NCI-H226 (cell line): ENCODE results near the gene NBEA.
A peak's percentile ranks its signal among the peaks of the same experiment; 100 is the strongest.

ENCODE experiments used
- DNase-seq: peaks from one replicate; pipeline ENCODE4 v3.0.0-alpha.2; 2015

Gene NBEA

DNA sequence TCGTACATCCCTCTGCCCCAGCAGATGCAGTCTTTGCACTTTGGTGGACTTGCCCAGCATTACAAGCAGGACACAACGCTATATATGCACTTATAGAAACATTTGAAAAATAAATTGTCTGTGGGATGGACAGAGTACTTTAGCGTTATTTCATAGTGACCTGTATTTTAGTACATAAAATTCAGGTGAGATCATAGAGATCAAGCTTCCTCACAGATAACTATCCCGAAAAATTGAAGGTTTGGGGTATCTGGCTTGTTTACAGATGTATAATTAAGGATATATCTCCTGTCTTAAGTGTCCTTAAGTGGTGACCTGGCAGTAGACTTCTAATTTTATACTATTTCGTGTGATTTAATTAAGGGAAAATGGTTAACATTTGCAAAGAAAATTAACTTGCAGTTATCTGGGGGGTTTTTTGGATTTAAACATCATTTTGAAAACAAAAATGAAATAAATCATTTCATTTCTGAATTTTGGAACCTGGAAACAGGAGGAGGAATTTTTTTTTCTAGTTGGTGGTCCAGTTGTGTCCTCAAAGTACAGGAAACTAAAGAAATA is 535.4 kb downstream of the NBEA start:
- no peak for DNase-seq

DNA sequence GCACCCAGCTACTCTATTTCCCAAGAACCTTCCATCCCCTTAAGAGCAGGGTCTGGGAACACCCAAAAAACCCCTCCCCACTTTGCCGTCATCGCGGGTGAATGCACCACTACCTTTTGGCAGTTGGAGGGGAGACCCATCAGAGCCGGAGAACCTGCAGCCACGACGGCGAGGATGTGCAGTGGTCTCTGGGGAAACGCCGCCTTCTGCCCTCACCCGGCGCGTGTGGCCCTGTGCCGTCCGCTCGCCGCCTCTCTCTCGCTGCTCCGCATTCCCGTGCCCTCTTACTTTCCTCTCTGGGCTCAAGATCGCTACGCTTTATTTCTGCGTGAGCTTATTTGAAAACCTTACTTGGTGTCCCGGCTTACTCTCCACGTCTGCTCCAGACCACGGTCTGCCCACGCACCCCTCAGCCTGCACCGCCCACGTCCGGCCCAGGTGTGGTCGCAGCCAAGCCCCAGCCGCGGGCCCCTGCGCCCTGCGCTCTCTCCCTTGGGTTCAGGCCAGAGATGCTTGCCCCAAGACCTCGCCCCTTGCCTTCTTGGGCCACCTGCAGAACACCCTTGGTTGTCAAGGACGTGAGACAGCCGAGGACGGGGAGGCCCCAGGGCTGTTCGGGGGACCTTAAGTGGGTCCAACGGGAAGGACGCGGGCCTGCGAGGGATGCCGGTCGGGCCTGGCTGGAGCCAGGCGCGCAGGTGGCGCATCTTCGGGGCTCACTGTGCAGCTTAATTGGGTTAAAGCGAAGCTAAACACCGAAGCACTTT is 536.4 kb downstream of the NBEA start:
- no peak for DNase-seq

DNA sequence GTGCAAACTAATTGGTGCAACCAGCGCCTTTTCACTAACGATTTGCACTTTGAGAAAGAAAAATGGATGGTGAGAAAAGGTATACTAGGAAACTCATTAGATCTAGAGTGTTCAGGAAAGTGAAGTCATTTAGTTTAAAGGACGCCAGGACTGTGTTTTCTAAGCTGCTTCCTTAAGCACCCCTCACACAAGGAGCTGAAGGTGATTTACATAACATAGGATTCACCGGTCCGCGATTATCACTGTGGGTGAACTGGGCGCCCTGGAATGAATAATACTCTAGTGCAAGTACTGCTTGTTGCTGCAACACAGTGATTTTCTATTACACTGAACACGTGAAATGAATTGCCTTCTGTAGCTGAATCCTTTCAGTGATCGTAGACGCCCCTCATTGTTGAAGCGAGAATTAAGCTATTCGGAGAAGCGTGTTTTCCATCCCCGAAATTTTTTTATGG is 537.0 kb downstream of the NBEA start:
- DNase-seq = no peak

DNA sequence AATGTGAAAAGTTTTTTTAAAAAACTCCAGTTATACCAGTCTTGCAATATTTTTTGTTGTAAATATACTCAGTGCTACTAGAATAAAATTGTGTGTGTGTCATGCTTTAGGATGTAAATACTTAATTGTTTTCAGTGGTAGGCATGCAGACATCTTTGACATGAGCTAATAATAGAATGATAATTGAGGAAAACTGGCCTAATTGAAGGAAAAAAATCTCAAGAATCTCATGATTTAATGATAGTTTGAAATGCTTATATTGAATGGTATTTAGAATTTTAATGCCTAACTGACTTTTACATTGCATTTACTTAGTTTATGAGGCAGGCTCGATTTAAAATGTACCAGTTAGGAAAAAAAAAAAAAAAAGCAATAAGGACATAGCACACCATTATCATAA is 537.6 kb downstream of the NBEA start:
- DNase-seq = no peak

DNA sequence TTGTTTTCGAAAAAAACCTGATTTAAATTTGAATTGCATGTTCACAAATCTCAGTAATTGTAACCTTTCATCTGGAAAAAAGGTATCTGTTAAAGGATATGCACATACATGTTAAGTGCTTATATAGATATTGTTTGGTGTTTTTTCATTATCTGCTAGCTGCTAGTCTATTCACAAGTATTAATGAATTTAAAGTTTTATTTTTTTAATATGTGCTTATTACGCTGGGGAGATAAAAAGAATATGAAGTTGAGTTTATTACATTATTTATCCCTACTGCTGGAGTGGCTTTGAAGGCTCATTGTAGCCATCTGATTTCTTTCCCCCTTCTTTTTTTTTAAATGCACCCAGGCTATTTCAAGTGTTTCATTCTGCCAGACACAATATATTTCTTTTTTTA is 538.3 kb downstream of the NBEA start:
- no peak for DNase-seq

DNA sequence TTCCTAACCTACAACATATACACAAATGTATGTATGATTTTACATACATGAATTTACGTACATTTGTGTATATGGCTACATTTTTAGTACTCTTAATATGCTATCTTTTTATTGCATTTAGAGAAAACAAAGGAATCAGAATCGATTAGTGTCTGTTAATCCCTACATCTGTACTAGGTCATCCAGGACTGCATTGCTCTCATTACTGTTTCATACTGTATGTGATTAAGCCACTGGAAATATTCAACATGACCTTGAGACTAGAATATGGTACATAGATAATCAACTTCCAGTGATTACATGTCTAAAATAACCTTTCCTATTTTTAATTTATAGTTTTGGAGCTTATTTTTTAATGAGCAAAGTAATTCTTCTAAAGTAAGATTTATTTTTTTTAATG is 539.7 kb downstream of the NBEA start:
- DNase-seq = no peak

DNA sequence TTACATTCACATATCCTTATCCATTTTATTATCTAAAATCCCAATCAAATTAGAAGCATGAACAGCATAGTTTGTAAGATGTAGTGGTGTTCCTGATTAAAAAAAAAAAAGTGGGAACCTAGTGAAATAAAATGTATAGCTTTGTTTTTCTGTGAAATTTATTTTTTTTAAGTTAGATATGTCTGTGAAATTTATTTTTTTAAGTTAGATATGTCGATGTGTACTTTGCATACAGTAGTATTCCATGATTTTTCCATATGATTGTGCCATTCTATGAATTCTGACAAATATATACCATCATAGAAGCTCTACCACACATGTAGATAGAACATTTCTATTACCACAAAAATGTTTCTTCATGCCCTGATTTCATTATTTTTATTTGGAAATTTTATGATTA is 540.5 kb downstream of the NBEA start:
- no peak for DNase-seq

DNA sequence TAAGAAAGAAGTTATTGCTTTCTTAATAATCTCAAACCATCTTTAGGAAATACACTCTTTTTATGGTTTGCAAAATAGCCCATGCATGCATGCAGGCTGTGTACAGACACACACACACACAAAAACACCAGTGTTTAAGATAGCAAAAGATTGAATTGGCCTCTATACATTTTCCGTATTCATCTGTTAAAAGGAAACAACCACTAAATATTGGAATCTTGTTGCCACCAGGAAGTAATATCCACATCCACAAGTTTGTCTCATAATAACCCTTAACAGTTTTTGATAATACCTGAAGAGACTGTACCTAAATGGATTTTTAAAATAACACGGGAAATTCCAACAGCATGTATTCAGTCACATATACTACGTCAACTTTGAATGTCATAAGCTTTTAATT is 541.7 kb downstream of the NBEA start:
- DNase-seq = no peak

DNA sequence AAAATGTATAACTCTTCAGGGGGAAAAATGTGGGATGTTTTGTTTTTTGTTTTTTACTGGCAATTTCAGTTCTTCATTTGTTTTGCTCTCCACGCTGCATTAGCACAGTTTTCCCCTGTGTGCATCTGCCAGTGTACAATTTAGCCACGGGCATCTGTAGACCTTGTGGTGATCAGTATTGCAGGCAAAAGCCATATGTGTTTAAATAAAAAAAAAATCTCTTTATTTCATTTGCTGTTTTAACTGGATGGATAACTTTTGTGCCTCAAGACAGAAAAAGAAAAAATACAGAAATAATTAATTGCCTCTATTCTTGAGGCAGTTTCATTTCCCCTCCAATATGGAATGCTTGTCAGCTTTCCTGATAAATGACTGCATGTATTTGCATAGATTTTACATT is 542.3 kb downstream of the NBEA start:
- no peak for DNase-seq

DNA sequence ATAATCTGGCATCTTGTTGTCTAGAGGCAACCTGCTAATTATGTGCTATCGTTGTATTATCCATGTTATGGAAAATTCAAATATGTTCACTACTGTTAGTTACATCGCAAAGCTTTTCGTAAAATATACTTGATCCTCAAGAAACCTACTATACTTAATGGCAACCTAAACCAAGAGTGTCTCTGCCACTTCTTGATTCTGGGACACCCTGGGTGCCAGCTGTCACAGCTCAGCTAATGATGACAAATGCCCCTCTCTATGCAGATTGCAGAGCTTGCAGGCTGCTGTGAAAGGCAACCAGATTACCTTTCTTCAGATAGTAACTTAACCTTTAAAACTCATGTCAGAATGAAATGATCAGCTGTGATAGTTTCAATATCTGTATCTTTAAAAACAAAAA is 543.4 kb downstream of the NBEA start:
- no peak for DNase-seq

DNA sequence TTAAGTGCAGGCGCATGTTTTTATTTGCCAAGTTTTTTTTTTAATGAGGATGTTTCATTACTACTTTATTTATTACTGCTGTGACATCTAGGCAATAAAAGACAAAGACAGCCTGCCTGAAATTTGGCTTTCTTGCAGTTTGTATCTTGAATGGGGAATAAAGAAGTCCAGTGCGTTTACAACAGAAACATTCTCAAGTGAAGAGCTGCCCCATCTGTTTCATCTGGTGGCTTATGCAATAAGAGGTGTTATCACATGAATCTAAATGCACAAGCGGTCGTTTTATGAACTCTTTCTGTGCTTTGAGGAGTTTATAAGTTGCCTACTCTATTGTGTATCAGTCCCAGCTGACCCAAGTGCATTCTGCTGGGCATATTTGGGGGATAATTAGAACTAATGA is 547.0 kb downstream of the NBEA start:
- DNase-seq = no peak

DNA sequence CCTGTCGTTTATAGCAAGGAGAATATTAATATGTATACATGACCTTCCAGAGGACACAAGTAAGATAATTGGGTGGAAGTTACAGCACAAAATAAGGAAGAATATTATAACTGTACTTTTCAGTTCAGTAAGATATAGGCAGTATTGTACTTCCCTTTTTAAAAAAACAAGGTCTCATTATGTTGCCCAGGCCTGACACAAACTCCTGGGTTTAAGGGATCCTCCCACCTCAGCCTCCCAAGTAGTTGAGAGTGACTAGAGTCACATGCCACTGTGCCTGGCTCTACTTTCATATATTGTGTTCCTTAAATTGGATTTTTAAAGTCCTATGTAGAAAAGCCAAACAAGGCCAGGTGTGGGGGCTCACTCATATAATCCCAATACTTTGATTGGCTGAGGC is 553.9 kb downstream of the NBEA start:
- no peak for DNase-seq

DNA sequence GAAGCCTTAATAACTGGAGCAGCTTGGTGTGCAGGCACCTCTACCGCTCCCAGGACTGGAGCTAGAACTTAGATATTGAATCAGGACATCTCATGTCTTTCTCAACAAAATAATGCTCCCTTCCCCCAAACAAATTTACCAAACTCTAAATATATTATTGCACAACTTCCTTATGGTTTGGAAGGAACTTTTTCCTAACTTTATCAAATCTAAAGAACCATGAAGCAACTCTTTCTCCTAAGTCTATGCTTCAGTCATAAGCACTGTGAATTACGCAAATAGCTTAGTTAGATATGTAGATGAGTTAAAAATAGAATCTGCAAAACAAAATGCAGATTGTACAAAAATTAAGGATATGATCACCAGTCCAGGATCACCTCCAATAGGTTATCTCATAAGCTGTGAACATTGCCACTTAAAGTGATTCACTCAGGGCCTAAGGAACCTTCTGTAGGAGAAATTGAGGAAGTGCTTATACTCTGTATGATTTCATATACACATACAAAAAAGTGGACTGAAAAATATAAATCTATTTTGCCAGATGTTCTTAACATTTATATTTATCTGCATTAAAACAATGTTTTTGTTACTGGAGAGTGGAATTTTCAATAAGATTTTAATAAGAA is 554.8 kb downstream of the NBEA start:
- no peak for DNase-seq

DNA sequence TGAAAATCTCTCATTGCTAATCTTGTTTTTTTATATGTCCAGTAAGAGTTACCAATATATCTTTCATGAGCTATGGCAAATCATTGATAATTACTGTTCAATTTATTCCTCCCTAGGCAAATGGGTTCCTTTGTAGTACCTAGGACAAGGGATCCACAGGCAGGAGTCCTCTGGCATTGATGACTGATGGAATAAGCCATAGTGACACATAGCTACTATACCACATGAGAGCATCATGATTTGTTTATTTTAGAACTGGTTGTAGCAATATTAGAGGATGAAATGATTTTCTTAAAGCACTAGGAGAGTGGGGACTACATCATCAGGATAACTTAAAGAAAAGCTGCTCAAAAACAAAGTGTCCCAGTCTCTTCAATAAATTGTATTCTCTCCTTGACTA is 556.2 kb downstream of the NBEA start:
- DNase-seq = no peak

DNA sequence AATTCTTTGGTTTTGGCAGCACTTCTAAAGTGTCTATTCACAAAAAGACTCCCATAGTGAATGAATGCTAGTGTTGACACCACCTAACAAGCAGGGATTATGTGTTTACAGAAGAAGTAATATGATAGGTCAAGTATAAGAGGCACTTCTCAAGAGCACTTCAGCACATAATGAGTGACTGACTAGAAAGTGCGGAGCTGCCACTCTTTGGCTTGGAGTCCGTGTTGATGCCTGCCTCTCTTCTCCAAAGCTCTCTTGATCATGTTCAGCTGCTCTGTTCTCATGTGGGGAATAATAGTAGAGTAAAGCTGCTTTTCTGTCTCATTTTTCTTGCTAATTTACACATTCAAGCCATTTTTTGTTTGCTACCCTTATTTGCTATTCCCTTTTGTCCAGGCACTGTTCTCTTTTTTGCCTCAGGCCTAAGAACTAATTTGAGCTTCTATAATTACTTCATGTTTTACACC is 557.2 kb downstream of the NBEA start:
- DNase-seq = no peak

DNA sequence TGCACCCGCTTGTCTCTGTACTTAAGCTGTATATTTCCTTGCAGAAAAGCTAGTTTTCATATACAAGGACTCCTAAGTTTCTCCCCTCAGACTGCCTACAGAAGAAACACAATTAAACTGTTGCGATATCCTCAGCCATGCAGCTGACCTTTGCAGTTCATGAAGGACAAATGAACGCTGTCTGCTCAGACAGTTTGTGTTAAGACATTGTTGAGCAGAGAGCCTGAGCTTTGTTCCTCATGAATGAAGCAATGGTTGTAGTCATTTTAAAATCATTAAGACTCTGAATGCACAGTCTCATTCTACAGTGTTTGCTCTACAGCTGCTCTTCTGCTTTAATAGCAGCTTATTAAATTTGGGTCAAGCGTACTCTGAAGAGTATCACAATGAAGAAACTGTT is 557.6 kb downstream of the NBEA start:
- no peak for DNase-seq

DNA sequence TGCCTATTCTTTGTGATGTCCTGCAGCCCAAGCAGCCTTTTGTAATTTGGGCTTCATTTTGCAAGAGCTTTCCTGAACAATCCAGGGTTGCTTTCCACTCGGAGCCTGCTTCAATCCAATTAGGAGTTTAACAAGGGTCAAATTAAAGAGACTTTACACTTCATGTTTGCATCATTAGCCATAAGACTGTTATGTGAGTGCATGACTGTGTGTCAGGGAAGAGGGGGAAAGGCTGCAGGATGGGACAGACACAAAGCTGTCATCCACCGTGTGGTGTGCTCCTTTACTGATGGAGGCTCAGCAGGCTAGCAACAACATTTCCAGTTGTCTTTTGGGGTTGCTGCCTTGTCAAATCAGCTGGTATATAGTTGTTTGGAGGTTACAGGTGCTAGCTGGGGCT is 558.1 kb downstream of the NBEA start:
- no peak for DNase-seq

DNA sequence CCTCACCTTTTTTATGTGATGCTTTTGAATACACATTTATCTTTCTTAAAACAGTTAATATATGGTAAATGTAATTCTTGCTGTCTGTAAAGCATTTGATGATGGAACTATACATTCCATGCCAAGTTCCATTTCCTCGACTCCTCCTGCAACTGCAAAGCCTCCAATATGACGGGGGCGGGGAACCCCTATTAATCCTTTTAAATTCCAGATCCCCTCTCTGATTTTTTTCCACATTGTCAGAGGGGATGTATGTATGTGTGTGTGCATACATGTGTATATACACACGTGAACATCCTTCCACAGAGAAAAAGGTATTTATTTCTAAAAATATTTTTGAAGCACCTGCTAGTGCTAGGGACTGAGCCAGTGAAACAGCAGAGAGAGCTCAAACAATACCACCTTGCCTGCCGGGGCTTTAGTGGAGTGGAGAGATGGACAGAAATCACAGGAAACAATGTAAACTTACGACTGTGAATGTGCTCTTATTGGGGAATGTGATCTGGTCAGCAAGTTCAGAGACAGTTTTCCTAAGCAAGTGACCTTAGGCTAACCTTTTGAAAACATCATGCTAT is 559.7 kb downstream of the NBEA start:
- no peak for DNase-seq

DNA sequence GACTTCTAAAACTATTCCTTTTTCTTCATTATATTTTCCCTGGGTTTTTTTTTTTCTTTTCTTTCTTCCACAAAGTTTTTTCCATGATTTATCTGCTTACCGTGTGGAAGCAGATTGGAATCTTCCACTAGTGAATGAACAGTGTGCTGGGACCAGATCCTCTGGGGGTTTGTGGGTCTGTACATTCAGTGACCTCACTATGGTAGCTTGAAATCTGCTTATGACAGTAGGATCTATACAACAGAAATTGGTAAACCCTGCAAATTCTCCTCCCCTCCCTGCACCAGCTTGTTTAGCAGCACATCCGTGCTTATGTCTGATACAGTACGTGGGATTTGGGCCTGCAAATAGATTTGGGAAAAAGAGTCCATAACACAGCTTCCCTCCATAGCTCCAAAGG is 560.4 kb downstream of the NBEA start:
- DNase-seq = no peak

DNA sequence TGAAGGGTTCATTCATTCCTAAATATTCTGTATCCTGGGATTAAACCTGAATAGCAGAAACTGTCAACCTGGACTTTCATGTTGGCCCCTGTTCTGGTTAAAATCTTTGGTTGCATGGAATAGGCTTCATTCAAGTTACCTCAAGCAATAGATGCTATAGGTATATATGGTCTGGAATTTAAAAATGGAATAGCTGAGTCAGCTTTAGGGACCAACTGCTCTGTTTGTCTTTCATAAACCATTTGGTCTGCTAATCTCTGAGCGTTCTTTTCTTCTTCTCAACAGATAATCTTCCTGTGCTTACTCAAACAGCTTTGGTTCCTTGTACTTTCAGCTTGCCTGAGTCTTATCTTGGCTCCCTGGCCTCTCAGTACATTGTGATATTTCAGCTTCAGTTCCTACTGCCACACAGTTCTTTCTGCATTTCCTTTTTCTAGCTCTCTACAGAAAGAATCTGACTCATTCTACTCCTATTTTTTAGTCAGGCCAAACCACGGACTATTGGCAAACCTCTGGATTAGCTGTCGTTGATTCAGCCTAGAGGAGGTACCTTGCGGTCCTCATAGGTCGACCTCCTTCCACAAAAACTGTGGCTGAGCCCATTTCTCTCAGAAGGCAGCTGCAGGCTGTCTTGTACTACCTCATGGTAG is 570.3 kb downstream of the NBEA start:
- peak; percentile 89 for DNase-seq

DNA sequence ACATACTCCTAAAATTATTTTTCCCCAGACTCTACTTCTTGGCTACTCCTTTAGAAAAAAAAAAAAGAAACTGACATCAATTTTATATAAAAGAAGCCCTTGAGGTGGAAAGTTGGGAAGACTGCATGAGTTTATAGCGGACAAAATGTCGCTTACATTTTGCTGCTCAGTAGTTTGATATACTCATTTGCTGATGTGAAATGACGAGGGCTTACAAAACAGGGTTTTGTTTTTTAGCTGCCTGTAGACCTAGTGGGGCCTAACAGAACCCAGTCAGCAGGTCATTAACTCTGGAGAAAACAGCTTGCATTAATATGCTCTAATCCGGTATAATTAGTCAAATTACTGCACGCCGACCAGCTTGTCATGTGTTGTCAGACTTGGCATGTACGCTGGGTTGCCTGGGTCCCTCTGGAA is 572.0 kb downstream of the NBEA start:
- no peak for DNase-seq

DNA sequence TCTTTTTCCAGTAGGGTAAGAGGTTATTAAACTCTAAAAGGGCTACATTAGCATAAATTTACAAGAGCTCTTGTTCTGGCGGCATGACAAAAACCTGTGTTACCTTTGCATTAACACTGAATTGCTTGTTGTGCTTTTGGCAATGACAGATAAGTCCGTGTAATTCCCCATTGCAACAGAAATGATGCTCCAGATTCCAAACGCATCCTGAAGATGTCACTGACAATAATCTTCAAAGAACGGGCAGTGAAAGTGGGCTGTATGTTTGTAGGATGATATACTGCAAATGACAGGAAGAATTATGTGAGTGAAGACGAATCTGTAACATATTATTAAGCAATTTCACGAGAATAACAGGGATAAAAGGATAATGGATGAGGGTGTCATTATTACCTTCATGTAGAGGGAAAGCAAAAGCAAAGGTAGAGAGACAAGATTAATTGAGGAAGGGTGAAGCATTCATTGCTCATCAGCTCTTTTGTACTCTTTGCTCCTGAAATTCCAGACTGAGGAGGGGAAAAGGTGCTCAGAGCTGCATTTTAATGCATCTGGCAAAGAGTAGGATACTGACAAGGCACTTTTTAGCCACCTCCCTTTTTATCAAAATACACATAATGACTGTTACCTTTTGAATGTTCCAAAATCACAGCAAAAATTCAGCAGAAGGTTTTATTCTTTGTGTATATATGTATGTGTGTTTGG is 572.9 kb downstream of the NBEA start:
- DNase-seq = no peak
